Measurements from ENCODE around the gene PPFIA1.

DNA sequence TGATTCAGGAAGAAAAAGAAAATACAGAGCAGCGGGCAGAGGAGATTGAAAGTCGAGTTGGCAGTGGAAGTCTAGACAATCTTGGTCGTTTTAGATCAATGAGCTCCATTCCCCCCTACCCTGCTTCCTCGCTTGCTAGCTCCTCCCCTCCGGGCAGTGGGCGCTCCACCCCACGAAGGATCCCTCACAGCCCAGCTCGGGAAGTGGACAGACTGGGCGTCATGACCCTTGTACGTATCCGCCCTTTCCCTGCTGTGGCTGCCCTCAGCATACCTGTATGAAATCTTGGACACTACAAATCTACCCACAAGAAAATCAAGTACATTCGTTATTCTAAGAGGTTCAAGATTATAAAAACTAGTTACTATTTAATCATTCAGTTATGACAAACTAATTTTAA is 77.7 kb downstream of the PPFIA1 start:
- no peak for TF ChIP-seq EZH2 (IDR thresholded peaks at IDR 0.05; ENCODE audit: low read depth)
- TF ChIP-seq, protein P1, sequence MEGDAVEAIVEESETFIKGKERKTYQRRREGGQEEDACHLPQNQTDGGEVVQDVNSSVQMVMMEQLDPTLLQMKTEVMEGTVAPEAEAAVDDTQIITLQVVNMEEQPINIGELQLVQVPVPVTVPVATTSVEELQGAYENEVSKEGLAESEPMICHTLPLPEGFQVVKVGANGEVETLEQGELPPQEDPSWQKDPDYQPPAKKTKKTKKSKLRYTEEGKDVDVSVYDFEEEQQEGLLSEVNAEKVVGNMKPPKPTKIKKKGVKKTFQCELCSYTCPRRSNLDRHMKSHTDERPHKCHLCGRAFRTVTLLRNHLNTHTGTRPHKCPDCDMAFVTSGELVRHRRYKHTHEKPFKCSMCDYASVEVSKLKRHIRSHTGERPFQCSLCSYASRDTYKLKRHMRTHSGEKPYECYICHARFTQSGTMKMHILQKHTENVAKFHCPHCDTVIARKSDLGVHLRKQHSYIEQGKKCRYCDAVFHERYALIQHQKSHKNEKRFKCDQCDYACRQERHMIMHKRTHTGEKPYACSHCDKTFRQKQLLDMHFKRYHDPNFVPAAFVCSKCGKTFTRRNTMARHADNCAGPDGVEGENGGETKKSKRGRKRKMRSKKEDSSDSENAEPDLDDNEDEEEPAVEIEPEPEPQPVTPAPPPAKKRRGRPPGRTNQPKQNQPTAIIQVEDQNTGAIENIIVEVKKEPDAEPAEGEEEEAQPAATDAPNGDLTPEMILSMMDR (conservative IDR thresholded peaks at IDR 0.05), result no peak
